NCI-H748 (cell line): ENCODE results near the gene MARF1.
"Not testable (repeated sequence)": the region's sequence is repeated elsewhere in the genome, so short reads cannot be mapped to it uniquely, and the experiment has no call there.

Experiments
- DNase-seq: peaks from one replicate; lab custom pipeline; 2025; ENCODE audit not compliant: unreplicated experiment; lab: John Stamatoyannopoulos, UW

MARF1 gene

DNA sequence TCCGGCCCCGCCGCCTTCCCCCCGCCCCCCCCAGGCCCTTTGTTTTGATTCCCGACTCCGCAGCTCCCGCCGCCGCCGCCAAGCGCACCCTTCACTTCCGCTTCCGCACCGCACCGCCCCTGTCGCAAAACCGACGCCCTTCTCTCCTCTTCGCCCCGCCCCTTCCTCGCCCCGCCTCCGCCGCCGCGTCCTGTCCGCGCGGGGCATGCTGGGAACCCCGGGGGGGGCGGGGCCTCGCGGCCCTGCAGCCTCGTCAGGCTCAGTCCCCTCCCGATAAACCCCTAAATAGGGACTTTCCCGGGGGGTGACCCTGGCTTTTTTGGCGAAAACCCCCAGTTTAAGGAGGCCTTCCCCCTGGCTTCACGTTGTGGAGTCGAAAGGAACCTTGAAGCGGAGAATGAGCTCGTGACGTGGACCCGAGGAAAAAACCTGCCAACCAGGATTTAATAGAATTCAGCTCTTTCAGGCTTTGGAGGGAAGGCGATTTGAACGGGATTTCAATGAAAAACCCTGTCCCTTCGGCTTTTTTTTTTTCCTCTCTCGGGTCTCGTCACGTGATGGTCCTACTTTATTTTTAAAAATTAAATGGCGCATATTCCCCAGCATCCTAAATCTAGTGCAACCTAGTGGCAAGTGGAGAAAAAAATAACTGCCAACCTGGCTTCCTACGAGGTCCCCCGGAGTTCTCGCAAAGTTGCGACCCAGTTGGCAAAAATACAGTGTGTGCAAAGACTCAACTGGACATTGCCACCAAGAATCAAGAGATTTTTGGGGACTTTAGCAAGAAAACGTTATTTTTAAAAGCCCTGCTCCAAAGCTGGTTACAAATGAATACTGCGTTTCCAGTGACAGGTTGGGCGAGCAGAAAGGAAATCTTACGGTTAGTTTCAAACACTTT is at the start of gene MARF1:
Gene MARF1, minus strand, starts transcription at position 107 of the 898 bp plus-strand sequence. CDS start 3,921 bp downstream, outside the sequence.
- DNase-seq: peak; percentile 91

DNA sequence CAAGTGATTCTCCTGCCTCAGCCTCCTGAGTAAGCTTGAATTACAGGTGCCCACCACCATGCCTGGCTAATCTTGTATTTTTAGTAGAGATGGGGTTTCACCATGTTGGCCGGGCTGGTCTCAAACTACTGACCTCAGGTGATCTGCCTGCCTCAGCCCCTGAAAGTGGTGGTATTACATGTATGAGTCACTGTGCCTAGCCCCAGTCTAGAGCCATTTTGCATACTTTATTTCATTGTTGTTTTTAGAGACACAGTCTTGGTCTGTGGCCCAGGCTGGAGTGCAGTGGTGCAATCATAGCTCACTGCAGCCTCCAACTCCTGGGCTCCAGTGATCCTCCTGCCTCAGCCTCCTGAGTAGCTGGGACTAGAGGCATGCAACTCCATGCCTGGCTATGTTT is 49.6 kb upstream of the MARF1 start:
- not testable (repeated sequence) for DNase-seq

DNA sequence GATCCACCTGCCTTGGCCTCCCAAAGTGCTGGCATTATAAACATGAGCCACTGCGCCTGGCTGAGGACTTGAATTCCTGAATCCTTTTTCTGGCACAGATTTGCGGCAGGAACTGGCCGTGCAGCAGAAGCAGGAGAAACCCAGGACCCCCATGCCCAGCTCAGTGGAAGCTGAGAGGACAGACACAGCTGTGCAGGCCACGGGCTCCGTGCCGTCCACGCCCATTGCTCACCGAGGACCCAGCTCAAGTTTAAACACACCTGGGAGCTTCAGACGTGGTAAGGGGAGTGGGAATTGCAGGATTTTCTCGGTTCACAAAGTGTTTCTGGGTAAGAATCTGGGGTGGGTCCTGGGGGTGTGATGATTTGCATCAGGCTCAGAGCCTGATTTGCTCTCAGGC is 48.1 kb upstream of the MARF1 start:
- DNase-seq: no peak

- no peak for DNase-seq
Measured at GRCh38 chr16:15690296-15690695, 47.3 kb upstream of the MARF1 start.

DNA sequence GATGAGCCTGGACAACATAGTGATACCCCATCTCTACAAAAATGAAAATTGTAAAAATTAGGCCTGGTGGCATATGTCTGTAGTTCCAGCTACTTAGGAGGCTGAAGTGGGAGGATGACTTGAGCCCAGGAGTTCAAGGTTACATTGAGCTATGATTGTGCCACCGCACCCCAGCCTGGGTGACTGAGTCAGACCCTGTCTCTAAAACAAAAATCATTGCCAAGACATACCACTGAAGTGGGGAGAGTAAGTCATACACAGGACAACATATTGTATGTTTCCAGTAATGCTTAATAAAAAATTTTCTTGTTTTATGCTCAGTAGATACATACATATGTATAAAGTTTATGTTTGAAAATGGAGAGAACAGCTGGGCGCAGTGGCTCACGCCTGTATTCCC is 46.3 kb upstream of the MARF1 start:
- no peak for DNase-seq

- no peak for DNase-seq
Measured at GRCh38 chr16:15686287-15686686, 43.3 kb upstream of the MARF1 start.

DNA sequence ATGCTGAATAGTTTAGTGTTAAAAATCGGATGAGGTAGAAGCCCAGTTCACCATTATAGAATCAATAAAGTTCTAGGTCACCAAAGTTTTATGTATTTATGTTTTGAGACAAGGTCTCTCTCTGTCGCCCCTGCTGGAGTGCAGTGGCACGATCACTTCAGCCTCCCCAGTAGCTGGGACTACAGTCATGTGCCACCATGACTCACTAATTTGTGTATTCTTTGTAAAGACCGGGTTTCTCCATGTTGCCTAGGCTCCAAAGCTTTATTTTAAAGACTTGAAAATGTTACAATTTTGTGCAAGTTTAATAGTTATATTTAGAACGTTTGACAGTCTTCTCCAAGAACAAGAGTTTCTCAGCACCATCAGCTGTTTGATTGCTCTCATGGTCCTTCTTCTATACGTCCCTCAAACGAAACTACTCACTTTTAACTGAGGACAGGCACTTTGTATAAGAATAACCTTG is 39.2 kb upstream of the MARF1 start:
- no peak for DNase-seq

DNA sequence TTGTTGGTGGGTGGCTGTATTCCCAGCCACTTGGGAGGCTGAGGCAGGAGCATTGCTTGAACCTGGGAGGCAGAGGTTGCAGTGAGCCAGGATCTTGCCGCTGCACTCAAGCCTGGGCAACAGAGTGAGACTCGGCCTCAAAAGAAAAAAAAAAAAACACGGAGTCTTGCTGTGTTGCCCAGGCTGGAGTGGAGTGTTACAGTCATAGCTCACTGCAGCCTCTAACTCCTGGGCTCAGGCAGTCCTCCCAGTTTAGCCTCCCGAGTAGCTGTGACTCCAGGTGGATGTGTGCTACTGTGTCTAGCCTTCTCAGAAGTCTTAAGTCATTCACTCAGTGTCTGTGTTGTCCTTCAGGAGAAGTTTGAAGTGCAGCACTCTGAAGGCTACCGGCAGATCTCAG is 34.5 kb upstream of the MARF1 start:
- no peak for DNase-seq

- DNase-seq: no peak
Measured at GRCh38 chr16:15676506-15676905, 33.6 kb upstream of the MARF1 start.

DNA sequence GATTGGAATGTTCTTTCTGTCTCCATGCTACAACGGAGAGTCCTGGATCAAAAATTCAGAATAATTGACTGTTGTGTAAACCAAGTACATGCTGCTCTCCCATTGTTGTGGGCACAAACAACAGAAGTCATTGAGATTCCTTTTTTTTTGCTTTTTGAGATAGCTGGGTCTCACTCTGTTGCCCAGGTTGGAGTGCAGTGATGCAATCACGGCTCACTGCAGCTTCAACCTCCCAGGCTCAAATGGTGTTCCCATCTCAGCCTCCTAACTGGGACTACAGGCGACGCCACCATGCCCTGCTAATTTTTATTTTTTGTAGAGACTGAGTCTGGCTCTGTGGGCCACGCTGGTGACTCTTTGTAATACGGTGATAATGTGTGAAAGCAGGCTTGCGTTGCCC is 31.6 kb upstream of the MARF1 start:
- DNase-seq: no peak

GRCh38 chr16:15672514-15673167 is 29.7 kb upstream of the MARF1 start:
- DNase-seq: peak; percentile 69

DNA sequence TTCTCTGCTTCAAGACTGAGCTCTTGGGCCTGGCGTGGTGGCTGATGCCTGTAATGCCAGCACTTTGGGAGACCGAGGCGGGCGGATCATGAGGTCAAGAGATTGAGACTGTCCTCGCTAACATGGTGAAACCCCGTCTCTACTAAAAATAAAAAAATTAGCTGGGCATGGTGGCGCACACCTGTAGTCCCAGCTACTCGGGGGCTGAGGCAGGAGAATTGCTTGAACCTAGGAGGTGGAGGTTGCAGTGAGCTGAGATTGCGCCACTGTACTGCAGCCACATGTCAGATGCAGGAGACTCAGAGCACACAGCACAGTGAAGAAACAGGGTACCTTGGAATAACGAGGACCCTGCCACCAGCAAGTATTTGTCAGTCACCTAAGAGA is 29.2 kb upstream of the MARF1 start:
- not testable (repeated sequence) for DNase-seq

- peak; percentile 29 for DNase-seq
Measured at GRCh38 chr16:15671530-15672117, 28.7 kb upstream of the MARF1 start.

- no peak for DNase-seq
Measured at GRCh38 chr16:15667091-15667742, 24.3 kb upstream of the MARF1 start.

DNA sequence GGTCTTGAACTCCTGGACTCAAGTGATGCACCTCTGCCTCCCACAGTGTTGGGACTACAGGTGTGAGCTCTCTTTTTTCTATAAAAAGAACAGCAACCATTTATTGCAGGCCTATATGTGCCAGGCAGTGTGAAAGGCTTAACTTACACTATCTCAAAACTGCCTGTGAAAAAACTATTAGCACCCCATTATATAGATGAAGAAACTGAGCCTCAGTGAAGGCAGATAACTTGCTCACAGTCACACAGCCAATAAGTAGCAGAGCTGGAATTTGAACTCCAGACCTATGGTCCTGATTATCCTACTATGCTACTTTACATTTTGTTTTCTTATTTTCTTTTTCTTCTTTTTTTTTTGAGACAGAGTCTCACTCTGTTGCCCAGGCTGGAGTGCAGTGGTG is 22.2 kb upstream of the MARF1 start:
- DNase-seq: no peak

DNA sequence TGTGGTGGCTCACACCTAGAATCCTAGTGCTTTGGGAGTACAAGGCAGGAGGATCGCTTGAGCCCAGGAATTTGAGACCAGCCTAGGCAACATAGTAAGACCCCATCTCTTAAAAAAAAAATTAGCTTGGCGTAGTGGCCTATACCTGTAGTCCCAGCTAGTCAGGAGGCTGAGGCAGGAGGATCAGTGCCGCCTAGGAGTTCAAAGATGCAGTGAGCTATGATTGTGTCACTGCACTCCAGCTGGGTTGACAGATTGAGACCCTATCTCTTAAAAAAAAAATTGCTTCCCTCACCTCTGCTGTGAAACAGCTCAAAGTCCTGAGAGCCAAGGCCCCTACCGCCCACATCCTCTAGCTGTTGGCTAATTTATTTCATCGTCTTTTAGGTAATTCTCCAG is 17.2 kb upstream of the MARF1 start:
- DNase-seq: no peak

DNA sequence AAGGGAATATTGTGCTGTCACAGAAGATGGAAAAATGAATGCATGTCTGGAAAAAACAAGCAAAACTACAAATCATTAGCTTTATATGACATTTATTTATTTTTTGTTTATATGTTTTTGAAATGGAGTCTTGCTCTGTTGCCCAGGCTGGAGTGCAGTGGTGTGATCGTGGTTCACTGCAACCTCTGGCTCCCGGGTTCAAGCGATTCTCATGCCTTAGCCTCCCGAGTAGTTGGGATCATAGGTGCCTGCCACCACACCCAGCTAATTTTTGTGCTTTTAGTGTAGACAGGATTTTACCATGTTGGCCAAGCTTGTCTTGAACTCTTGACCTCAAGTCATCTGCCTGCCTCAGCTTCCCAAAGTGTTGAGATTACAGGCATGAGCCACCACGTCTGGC is 15.6 kb upstream of the MARF1 start:
- DNase-seq: no peak

GRCh38 chr16:15658149-15658548 is 15.2 kb upstream of the MARF1 start:
- no peak for DNase-seq

GRCh38 chr16:15655561-15655960 is 12.6 kb upstream of the MARF1 start:
- not testable (repeated sequence) for DNase-seq

- DNase-seq: no peak
Measured at GRCh38 chr16:15654591-15654990, 11.6 kb upstream of the MARF1 start.

DNA sequence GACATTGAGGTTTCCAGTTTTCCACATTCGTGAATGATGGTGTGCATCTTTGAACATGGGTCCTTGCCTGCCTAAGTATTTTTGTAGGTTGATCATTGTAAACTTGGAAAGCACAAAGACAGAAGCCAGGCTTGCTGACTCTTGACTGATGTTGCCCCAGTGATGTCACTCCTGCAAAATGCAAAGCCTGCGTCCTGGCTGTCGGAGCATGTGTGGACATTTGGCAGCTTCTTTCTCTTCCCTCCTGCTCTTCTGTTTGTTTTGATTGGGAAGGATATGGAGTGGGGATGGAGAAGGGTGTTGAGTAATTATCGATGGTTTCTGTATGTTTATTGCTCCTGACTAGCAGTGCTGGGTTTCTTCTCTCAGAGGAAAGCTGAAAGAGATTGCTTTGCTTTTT is 10.3 kb upstream of the MARF1 start:
- peak; percentile 28 for DNase-seq
